GM12864 (cell line): ENCODE data around the gene CD99.
A peak's percentile ranks its signal among the peaks of the same experiment; 100 is the strongest.

ENCODE experiments used
- DNase-seq: peaks from one replicate; pipeline ENCODE4 v3.0.0-alpha.2; 2011; ENCODE audit warnings: low read depth
- H3K4me3 ChIP-seq: 2 replicates; pipeline ENCODE4 v1.5.1; 2011; ENCODE audit warnings: mild to moderate bottlenecking, low read depth, low read length, control low read depth
- CTCF ChIP-seq: IDR thresholded peaks from 2 replicates; pipeline ENCODE4 v1.5.1; 2011; ENCODE audit warnings: low read depth, mild to moderate bottlenecking, moderate library complexity, low read length, control low read depth, inconsistent platforms; ENCODE audit errors: missing control alignments

CD99 gene

DNA sequence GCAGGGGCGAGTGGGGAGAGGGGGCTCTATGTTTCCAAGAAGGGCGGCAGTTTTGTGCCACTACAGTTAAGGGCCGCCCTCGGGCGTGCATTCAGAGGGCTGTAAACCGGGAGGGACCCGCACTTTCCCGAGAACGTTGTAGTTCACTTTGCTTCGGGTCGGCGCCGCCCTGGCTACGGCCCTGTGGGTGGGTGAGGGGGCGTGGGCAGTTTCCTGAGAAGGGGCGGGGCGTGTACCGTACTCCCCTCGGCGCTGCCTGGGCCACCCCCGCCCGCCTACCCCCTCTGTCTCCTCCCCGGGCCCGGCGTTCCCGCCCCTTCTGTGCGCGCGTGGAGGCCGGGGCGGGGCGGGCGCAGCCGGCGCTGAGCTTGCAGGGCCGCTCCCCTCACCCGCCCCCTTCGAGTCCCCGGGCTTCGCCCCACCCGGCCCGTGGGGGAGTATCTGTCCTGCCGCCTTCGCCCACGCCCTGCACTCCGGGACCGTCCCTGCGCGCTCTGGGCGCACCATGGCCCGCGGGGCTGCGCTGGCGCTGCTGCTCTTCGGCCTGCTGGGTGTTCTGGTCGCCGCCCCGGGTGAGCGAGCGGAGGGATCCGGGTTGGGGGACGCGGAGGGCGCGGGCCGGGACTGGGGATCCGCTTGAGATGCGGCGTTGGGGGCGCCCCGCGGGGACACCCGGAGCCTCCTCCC, at the start of gene CD99:
TSS of gene CD99 (plus strand) at position 440 of the 687 bp plus-strand sequence. CDS start at position 506, 66 bp downstream.
- no peak for TF ChIP-seq CTCF
- DNase-seq = peak; percentile 60
- H3K4me3 ChIP-seq = peak within 1 kb of the TSS; percentile 99

DNA sequence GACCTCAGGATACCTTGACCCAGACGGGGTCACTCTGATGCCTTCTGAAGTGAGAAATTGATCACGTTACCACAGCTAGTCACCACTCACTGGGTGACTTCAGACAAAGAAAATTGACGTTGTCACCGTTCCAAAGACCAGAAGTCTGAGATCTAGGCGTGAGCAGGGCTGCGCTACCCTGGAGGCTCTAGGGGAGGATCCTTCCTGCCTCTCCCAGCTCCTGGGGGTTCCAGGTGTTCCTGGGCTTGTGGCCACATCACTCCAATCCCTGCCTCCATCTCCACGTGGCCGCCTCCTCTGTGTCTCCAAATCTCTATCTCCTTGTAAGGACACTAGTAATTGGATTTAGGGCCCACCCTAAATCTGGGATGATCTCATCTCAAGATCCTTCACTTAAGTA, 48.9 kb upstream of the CD99 start:
- no peak for DNase-seq
- H3K4me3 ChIP-seq = no peak overlapping the region
- TF ChIP-seq CTCF = no peak

GRCh38 chrX:2642791-2643190, 48.3 kb upstream of the CD99 start:
- no peak for DNase-seq
- no peak for TF ChIP-seq CTCF

DNA sequence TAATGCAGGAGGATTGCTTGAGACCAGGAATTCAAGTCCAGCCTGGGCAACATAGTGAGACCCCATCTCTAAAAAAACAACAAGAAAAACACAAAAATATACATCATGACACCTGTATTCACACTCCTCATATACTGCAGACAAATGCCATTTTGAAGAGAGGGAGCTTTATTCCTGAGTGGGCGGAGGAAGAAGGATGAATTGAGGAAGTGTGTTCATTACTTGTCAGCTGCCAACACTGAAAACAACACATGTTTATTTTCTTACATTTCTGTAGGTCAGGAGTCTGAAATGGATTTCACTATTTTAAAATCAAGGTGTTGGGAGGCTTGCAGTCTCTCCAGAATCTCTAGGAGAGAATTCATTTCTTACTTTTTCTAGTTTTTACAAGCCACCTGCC, 47.2 kb upstream of the CD99 start:
- DNase-seq = no peak
- no peak for TF ChIP-seq CTCF
- no peak overlapping the region for H3K4me3 ChIP-seq

More at GRCh38 chrX:2642791-2643190, 48.3 kb upstream of the CD99 start:
- no peak overlapping the region for H3K4me3 ChIP-seq

DNA sequence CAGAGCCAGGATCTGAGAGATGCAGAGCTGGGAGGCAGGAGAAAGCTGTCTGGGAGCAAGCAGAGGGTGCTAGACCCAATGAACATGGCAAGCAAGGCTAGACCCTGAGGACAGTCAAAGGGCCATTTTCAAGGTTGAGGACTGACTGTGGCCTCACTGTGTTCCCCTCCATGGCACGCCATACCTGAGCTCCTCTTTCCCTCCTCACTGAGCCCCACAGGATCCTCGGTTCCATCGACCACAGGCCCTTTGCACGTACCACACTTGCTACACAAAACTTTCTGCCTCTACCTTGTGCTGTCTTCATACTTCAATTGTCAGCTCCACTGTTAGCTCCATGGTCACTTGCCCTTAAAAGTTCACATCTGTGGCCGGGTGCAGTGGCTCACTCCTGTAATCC, 45.5 kb upstream of the CD99 start:
- no peak for TF ChIP-seq CTCF
- DNase-seq = no peak
- no peak overlapping the region for H3K4me3 ChIP-seq

GRCh38 chrX:2647627-2648026, 43.5 kb upstream of the CD99 start:
- H3K4me3 ChIP-seq = no peak overlapping the region
- no peak for DNase-seq
- no peak for TF ChIP-seq CTCF

DNA sequence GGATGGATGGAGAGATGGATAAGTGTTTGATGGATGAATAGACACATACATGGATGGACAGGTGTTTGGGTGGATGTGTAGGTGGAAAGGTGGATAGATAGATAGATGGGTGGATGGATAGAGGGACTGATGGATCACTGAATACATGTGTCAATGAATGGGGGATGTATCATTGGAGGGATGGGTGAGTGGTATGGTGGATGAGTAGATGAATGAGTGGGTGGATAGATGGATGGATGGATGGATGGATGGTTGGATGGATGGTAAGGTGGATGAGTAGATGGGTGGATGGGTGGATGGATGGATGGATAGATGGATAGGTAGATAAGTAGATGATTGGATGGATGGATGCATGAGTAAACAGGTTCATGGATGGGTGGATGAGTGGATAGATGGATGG, 41.1 kb upstream of the CD99 start:
- TF ChIP-seq CTCF = no peak

More for the DNA sequence above, 41.1 kb upstream of the CD99 start:
- no peak overlapping the region for H3K4me3 ChIP-seq
- DNase-seq = no peak
